SK-N-SH treated with all-trans-retinoic acid at 6 μM for 48 hours (cell line): Measurements from ENCODE around the gene PTH1R.

Experiments used
- BACH2 ChIP-seq: fragments of 250-450 bp; sonication (Bioruptor Pico); IDR thresholded peaks from 2 replicates; pipeline ENCODE4 v1.9.0; 2021; ENCODE audit warnings: mild to moderate bottlenecking, borderline replicate concordance
- CSDC2 ChIP-seq: fragments of 250-450 bp; sonication (Bioruptor Pico); IDR thresholded peaks from 2 replicates; pipeline ENCODE4 v1.5.0; 2020; ENCODE audit warnings: mild to moderate bottlenecking, moderate library complexity
- ESRRG ChIP-seq: fragments of 250-450 bp; sonication (Bioruptor Pico); IDR thresholded peaks from 2 replicates; pipeline ENCODE4 v1.6.1; 2021; ENCODE audit warnings: mild to moderate bottlenecking
- ISL1 ChIP-seq: fragments of 250-450 bp; sonication (Bioruptor Pico); IDR thresholded peaks from 2 replicates; pipeline ENCODE4 v2.1.2; 2022; ENCODE audit warnings: mild to moderate bottlenecking, moderate library complexity
- PATZ1 ChIP-seq: fragments of 250-450 bp; sonication (Bioruptor Pico); IDR thresholded peaks from 2 replicates; pipeline ENCODE4 v1.8.0; 2020; ENCODE audit warnings: mild to moderate bottlenecking, moderate library complexity, borderline replicate concordance
- POU6F1 ChIP-seq: fragments of 250-450 bp; sonication (Bioruptor Pico); IDR thresholded peaks from 2 replicates; pipeline ENCODE4 v1.8.0; 2021; ENCODE audit warnings: low read depth, mild to moderate bottlenecking, moderate library complexity, borderline replicate concordance
- RARB ChIP-seq: fragments of 250-450 bp; sonication (Bioruptor Pico); IDR thresholded peaks from 2 replicates; pipeline ENCODE4 v1.8.0; 2021; ENCODE audit warnings: mild to moderate bottlenecking, moderate library complexity
- SNAI2 ChIP-seq: fragments of 250-450 bp; sonication (Bioruptor Pico); IDR thresholded peaks from 2 replicates; pipeline ENCODE4 v1.5.0; 2020; ENCODE audit warnings: mild to moderate bottlenecking, moderate library complexity
- TSHZ2 ChIP-seq: fragments of 250-450 bp; sonication (Bioruptor Pico); IDR thresholded peaks from 2 replicates; pipeline ENCODE4 v1.5.0; 2020; ENCODE audit warnings: mild to moderate bottlenecking, moderate library complexity
- ZC3H10 ChIP-seq: fragments of 250-450 bp; sonication (Bioruptor Pico); IDR thresholded peaks from 2 replicates; pipeline ENCODE4 v1.5.1; 2021; ENCODE audit warnings: mild to moderate bottlenecking, moderate library complexity
- ZNF565 ChIP-seq: fragments of 450-650 bp; formaldehyde crosslinking; conservative IDR thresholded peaks from 2 replicates; pipeline ENCODE4 v1.5.0; 2020; ENCODE audit warnings: low read depth, mild to moderate bottlenecking, moderate library complexity

GRCh38 chr3:46905213-46905560, 27.7 kb downstream of the PTH1R start:
- TF ChIP-seq PATZ1 (CRISPR knock-in tag) = no peak
- no peak for TF ChIP-seq ZC3H10 (CRISPR knock-in tag)
- TF ChIP-seq ZNF565 = no peak
- no peak for TF ChIP-seq CSDC2 (CRISPR knock-in tag)
- TF ChIP-seq POU6F1 (CRISPR knock-in tag) = no peak
- no peak for TF ChIP-seq RARB (CRISPR knock-in tag)
- no peak for TF ChIP-seq TSHZ2 (CRISPR knock-in tag)
- TF ChIP-seq ESRRG (CRISPR knock-in tag) = no peak
- TF ChIP-seq ISL1 = no peak
- no peak for TF ChIP-seq SNAI2
- no peak for TF ChIP-seq BACH2 (CRISPR knock-in tag)
